Inferior parietal cortex (tissue), 1 donor: Measurements from ENCODE around the gene OR9A2.
"Not testable (repeated sequence)": the region's sequence is repeated elsewhere in the genome, so short reads cannot be mapped to it uniquely, and the experiment has no call there.

Experiments
- DNase-seq: peaks from one replicate; pipeline ENCODE4 v3.0.0-alpha.2; 2016; ENCODE audit errors: extremely low spot score

OR9A2 gene

DNA sequence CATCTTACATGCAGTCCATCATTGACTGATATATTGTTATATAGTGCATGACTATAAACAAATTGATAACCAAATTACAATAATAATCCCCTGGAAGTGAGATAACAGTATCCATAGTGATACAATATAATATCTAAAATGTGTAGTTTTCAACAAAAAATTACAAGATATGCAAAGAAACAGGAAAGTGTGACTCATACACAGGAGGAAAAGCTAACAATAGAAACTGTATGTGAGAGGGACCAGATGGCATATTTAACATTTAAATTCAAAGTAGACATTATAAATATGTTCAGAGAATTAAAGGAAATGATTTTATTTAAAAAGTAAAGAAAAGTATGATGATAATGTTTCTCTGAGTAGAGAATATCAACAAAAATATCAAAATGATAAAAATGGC, 8.0 kb downstream of the OR9A2 start:
- no peak for DNase-seq

DNA sequence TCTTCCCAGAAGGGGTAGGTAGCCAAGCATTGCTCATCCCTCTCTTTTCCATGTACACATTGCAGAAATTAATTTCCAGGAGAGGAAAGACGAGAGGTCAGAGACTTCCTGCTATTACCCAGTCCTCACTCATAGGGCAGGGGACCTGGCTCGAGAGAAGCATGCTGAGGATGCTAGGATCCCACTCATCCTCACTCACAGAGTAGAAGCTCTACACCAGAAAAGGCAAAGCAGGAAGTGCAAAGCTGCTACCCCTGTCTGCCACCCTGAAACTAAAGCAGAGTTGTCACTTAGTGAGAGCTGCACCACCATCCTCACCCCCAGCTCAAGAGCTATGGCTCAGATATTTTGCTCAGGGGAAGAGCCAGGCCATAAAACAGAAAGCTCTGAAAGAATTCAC, 9.9 kb downstream of the OR9A2 start:
- no peak for DNase-seq

DNA sequence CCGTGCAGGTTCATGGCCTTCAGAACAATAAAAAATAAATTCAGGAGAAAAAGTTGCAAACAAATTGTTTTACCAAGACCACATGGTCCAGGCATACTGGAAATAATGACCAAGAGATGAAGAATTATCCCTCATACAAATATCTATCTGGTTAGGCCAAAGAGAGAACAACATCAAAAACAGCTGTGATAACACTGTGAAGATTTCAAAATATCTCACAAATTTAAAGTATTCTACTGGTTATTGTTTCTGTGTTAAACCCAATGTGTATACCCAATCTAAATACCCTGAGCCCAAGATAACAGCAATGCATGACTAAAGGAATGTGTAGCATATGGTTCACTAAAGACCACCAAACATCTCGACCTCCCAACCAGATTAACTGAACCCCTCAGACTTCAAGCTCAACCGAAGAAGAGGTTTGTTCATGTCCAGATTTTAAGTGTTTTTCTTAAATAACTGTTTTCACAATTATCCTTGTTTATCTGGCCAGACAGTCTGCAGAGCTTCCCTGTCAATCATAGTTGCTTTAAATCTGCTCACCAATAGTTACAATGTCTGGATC, 10.9 kb downstream of the OR9A2 start:
- DNase-seq, result no peak

DNA sequence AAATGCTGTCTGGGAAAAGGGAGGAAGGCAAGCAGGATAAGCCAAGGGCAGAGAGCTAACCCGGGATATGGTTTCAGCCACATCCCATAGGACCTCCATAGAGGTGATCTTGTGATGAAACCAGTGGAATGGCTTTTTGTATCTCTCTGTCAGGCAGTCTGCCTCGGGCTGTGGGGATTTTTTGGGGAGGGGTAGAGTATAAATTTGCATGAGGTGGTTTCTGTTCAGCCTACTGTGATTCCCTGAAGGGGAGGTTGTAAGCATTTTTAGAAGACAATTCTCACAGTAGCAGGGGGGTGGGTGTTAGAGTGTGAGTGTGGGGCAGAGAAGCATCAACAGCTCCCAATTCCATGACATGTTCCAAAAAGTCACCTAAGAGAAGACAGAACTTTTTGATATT, 11.8 kb downstream of the OR9A2 start:
- DNase-seq, result no peak

DNA sequence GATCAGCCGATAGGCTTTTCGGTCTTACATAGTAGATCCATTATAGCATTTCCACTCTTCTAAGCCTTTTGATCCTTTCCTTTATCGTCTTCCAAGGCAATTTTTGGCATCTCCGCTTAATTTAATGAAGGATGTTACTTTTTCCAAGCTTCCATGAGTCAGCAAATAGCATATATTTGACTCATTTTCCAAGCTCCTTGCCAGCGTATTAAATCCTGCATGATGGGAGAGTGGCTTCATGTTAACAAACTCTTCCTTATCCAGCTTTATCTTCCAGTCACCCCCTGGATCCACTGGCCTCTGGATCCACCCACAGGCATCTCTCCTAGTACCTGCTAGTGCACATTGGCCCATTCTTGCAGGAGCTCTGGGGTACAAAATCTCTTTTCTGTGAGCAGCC, 13.0 kb downstream of the OR9A2 start:
- peak; percentile 55 for DNase-seq

DNA sequence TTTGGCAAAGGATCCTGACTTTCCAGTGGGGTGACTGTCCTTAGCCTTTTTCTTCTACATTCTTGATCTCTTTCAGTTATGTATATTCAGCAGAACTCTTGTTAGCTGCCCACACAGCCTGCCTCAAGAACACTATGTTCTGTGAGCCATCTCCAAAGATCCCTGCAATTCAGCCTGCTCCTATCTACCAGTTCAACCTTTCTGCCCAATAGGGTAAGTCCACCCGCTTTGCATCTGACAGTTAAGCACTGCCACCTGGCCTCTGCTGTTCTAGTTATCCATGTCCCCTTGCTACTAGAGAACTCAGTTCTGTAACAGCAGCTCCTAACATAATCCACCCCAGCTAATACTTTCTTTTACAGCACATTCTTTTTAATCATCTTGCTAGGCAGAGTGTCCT, 13.5 kb downstream of the OR9A2 start:
- no peak for DNase-seq

DNA sequence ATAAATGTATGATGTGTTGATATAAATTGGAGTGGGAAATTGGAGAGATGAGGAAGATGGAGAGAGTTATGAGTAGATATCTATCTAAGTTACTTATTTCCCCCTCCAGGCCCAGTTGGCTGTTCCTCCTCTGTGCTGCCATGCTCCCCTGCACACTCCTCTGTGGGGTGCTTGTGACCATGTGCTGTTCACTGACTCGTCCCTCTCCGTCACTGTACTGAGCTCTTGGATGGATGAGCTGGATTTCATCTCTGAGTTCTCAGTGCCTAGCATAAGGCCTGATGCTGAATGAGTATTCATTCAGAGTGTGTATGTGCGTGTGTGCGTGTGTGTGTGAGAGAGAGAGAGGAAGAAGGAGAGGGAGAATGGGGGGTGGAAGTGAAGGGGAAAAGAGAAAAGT, 14.5 kb downstream of the OR9A2 start:
- DNase-seq, result no peak

DNA sequence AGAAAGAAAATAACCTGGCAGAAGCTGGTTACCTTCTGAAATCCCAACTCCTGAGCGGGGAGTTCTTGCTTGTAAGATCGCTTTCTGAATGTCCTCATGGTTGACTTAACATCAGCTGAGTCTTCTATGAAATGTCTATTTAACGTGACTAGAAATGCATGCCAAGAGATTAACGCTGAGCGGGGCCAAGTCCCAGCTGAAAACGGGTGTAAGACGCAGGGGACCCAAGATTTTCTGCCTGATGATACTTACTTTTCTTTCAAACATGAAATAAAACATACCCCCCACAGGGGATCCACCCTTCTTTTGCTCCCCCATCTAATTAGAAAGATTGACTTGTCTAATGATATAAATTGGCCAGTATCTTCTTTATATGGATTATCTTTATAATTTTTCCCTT, 14.9 kb downstream of the OR9A2 start:
- no peak for DNase-seq

DNA sequence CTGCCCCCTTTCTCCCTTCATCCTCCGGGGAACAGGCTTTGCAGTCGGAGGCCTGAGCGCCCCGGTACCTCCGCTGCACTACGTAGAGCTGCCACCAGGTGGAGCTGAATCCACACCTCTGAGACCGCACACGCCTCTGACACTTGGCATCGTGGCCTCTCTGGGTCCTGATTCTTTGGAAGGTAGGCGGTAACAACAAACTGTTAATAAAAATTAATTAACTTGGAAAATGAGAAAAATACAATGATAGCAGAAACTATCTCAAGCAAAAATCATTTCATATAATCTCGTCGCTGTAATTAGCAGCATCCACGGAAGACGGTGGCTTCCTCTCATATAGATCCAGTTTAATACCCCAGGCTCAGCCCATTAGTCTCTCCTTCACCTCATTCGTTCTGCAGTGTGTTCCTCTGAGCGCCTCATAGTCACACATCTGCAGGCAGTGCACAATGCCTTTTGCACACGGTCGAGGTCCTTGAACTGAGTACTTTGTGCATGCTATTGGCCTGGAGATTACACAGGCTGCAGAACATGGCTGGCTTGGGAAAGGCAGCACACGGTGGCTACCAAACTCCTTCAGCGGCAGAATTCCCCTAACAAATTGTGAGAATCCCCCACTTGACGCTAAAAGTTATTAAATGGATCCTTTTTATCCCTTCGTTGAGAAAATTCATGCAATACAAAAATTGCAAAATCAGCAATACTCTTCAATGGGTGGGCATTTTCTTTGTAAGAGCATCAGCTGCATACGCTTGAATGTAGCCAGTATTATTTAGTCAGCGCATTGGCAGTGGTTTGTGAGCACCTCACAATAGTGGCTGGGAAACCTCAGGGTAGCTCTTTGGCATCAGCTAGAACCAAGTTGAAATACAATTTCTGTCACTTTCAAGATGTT, 18.7 kb downstream of the OR9A2 start:
- peak; percentile 92 for DNase-seq

DNA sequence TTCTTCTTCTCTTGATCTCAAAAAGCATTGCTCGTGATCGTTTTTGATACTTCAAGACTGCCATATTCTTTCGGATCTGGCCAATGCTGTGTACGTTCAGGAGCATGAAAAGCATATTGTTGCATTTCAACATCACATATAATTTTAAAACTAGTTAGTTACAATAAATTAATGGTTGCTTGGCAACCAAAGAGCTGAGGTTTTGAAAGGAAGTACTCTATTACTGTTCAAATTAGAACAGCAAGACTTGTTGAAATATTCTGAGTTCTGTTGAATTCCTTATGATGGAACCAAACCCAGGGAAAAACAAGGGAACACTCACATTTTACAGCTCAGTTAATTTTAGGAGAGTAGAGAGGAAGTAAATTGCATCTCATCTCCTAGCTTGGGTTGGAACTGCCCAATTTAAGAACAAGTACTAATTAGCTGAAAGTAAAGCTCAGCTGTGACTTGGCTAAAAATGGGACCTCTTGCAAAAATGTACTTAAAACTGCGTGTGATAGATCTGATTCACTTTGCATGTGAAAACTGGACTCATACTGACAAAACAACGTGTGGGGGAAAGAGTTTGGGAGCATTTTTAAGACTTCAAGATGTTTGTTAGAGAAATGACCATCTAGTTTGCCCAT, 21.2 kb downstream of the OR9A2 start:
- peak; percentile 57 for DNase-seq

DNA sequence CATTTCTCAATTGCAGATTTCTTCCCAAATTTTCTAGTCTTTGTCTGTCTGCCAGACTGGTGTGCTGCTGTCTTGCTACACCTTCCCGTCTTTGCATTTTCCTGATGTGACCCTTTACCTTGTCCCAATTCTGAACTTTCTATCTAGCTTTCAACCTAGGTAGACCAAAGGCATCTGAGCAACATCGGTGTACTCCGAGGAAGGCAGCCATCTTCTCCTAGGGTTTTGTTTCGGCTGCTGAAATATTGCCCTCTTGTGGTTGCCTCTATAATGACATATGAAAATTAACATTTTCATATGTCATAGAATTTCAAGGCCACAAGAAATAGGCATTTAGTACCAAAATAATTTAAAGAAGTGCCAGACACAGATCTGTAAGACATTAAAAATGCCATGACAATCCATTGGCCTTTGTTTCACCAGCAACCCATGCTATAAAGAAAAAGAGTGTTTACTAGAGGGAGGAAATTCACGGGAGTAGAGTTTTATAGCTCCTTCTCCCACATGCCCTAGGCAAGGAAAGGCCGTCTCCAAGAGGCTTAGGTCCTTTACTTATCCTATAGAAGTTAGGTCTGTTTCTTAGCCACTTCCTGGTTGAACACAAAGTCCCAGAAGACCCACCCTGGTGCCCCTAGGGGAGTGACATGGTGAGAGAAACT, 23.4 kb downstream of the OR9A2 start:
- peak; percentile 68 for DNase-seq

DNA sequence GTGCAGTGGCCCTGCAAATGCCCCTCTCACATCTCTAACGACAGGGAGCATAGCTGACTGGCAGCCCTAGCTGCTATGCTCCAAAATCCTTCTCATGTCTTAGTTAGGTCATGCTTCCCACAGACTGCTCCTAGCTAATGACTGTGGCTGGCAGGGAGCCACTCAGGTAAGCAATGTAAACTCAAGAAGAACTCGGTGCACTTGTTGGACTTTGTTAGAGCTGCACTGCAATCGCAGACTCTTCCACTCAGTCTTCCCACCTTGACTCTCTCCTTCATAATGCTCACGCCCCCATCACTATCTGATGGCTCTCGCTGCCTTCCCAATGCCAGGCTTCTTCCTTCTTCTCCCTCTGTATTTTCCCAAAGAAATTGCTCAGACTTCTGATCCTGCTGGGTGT, 24.0 kb downstream of the OR9A2 start:
- DNase-seq, result no peak

DNA sequence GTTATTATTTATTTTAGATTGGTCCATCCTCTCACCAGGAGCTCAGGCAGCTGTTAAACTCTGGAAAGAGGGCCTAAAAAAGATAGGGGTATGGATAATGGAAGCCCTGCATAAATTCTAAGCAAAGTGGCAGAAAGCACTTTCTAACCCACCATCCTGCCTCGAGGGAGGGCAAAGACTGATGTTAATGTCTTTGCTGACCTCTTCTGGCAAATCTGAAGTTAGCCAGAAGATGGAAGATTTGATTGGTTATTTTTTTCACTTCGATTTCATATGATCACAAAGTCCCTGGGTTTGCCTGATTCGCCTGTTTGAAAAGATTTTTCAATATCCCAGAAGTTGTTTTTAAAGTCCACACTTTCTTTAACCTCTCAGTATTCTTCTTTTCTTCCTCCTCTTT, 24.8 kb downstream of the OR9A2 start:
- no peak for DNase-seq

DNA sequence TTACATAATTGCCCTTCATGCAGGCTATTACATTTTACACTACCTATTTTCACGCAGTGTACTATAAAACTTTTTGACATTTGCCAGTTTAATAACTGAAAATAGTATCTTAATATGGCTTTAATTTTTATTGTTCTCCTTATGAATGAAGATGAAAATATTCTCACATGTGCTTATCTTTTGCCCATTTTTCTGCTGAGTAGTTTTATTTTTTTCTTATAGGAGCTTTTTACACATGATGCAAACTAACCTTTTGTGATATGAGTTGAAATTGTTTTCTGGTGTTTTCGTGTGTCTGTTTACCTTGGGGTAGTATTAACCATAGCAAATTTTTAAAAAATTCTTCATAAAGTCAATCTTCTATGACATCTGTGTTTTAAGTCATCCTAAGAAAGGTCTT, 26.3 kb downstream of the OR9A2 start:
- DNase-seq, result no peak

DNA sequence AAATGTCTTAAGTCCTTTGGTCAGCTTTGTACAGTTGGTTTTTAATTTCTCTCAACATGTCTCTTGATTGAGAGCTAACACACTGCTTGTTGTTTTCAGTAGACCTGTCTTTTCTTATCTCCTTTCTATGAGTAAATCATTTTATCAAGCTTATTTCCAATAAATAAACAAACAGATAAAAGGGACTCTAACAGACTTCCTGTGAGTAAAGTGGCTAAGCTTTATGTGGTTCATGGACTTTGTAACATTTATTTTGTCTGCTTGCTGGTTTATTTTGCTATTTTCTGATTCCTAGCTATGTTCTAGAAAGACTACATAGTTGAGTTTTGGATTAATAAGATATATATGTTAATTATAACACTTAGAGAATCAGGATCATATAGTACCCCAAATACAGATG, 27.1 kb downstream of the OR9A2 start:
- no peak for DNase-seq

DNA sequence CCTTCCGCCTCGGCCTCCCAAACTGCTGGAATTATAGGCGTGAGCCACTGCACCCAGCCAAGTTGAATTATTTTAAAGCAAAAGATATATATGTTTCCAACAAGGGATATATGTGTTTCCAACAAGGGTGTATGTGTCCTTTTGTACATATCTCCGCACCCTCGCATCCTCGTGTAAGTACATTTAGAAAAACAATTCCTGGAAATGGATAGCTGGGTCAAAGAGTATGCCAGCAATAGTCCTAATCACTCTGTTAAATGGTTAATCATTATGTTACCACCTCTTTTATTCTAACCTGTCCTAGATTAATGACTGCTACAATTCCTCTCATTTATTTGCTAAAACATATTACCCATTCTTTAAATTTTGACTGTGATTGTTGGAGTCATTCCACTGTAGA, 28.0 kb downstream of the OR9A2 start:
- no peak for DNase-seq

DNA sequence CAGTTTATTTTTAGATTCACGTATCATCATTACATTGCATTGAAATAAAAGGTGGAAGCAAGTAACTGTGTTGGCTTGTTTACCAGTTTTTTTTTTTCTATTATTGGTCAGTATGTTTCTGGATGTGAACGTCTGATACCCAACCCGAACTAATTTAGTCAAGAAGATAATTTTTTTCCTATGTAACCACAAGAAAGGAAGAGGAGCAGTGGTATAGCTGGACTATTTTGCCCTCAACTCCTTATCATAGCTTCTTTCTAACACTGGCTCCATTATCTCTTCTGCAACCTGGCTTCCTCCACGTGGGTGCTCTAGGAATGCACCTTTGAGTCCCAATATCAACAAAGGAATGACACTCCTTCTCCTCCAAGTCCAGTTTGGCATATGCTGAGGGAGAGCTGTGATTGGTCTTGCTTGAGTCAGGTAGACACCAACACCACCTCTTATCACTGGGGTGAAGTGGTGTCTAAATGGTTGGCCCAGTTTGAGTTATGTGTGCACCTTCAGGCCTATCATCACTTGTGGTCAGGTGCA, 29.4 kb downstream of the OR9A2 start:
- DNase-seq, result no peak

DNA sequence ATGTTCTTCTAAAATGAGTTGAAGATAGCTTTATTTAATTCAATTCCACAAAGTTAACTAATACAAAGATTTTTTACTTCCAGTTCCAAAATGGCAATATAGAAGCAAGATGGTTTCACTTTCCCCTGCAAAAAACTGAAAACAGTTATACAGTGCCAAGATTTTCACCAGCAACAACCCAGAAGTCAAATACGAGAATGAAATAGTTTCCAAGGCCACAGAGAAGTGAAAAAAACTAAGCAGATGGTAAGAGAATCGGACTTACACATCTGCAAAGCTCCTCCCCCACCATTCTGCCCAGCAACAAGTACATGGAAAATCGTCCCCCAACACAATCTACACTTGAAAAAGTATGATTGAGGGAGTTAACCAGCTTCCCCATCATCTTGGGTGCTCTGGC, 34.5 kb downstream of the OR9A2 start:
- DNase-seq, result no peak

DNA sequence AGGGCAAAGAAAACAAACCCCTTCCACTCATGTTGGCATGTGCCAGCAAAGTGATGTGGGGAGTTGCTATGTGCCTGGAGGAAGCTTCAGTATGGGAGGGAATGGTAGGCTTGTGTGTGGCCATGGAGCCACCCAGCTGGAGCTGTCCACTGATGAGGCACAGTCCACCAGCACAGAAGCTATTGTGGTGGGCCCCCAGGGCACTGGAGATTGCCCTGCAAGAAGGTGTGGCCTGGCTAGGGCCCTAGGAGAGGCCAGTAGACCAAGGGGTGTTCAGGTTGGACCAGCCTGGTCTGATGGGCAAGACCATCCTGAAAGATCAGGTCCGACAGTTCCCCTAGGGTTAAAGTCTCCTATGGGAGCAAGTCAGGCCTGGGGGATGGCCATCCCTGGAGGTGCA, 42.6 kb downstream of the OR9A2 start:
- DNase-seq, result no peak

DNA sequence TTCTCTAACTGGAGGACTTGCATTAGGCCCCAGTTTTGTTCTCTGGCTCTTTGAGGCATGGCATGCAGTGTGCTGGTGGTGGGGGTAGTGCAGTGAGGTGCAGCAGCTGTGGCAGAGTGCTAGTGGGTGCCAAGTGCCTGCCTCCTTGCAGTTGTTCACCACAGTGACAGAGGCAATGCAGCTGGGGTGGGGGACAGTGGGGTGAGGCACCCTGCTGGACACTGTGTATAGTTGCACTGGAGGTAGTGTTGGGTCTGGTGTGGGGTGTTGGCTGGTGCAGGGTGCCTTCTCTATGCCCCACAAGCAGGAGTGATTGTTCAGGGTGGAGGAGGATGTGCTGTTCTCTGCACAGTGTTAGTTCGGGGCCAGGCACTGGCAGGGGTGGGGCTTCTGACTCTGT, 43.1 kb downstream of the OR9A2 start:
- no peak for DNase-seq

DNA sequence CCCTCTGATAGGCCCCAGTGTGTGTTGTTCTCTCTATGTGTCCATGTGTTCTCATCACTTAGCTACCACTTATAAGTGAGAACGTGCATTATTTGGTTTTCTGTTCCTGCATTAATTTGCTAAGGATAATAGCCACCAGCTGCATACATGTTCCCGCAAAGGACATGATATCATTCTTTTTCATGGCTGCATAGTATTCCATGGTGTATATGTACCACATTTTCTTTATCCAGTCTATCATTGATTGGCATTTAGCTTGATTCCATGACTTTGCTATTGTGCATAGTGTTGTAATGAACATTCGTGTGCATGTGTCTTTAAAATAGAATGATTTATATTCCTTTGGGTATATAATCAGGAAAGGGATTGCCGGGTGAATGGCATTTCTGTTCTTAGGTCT, 48.5 kb downstream of the OR9A2 start:
- not testable (repeated sequence) for DNase-seq
